CD4-positive, alpha-beta T cell treated with Interleukin-1 beta for 1 hour (primary cell): ENCODE results near the gene PUDP.
"Not testable (repeated sequence)": the region's sequence is repeated elsewhere in the genome, so short reads cannot be mapped to it uniquely, and the experiment has no call there.

Source experiments
- DNase-seq, 2 donors: peaks; one replicate each; pipeline ENCODE4 v3.0.0-alpha.2; 2020 to 2022

Gene PUDP

GRCh38 chrX:7024850-7025249 lies 123.1 kb downstream of the PUDP start:
- no peak for DNase-seq

- not testable (repeated sequence) for DNase-seq
Observed at GRCh38 chrX:7022996-7023395, 125.0 kb downstream of the PUDP start.

- no peak for DNase-seq
Observed at GRCh38 chrX:7021991-7022390, 126.0 kb downstream of the PUDP start.

GRCh38 chrX:7019555-7019954 lies 128.4 kb downstream of the PUDP start:
- DNase-seq = no peak

- DNase-seq = not testable (repeated sequence)
Observed at GRCh38 chrX:7012262-7012834, 135.6 kb downstream of the PUDP start.

GRCh38 chrX:7010897-7011296 lies 137.1 kb downstream of the PUDP start:
- DNase-seq = not testable (repeated sequence)

GRCh38 chrX:7007328-7007727 lies 140.6 kb downstream of the PUDP start:
- not testable (repeated sequence) for DNase-seq
